MV-4-11 (cell line): ENCODE data around the gene CCBE1.

Experiments
- DNase-seq: peaks from one replicate; lab custom pipeline; 2025; lab: John Stamatoyannopoulos, UW

CCBE1 gene

DNA sequence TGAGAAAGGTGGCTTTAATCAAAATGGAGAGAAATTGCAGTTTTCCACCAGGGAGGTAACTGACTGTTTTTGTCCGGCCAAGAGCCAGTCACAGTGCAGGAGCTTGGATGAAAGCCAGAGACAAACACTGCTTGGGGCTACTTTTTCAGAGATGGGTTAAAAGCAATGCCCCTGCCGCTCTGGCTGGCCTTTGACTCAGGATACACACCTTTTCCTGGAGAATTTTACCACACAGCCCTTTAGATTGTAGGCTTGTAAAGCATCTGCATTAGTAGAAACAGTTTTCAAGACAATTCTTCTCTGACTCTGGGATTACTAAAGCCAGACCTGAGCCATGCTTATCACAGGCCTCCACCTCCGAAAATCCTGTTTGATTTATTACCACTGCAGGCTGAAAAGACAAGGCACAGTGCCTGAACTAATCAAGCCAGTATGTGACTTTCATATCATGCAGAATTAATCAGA lies 79.7 kb downstream of the CCBE1 start:
- no peak for DNase-seq

DNA sequence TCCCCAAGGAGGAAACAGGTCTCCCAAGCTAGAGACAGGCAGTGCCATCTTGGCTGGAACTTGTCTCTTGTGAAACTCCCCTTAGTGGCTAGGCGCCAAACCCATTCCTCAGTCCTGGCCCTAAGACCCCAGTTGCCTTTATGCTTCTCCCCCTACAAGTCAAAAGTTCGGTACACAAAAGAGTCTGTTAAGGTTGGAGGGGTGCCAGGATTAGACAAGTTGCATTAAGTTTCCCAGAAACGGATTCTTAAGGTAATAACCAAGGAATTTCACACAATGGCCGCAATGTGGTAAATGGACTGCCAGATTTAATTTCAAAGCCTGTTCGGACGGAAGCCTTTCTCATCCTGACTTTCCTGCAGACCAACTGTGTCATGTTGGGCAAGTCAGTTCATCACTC lies 80.7 kb downstream of the CCBE1 start:
- DNase-seq, result no peak

DNA sequence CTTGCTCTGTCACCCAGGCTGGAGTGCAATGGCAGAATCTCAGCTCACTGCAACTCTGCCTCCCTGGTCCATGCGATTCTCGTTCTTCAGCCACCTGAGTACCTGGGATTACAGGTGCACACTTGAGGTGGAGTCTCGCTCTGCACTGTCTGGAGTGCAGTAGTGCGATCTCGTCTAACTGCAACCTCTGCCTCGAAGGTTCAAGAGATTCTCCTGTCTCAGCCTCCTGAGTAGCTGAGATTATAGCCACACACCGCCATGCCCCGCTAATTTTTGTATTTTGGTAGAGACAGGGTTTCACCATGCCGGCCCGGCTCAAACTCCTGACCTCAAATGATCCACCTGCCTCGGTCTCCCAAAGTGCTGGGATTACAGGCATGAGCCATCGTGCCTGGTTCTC lies 83.3 kb downstream of the CCBE1 start:
- DNase-seq, result no peak

DNA sequence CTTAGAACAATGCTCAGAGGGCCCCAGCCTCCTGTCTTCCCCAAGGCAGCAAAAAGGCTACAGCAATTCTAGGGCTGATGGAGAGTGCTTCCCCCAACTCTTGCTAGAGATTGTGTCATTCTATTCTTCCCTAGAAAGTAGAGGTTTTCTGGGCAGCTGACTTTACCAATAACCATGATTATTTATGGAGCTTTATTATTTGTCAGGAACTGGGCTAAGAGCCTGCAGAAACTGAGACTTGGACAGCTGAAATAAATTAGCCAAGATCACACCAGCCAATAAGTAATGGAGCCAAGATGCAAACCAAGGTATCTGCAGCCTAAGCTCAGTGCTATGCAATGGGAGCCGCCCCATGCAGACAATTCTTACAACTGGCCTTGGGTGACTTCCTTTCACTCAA lies 84.8 kb downstream of the CCBE1 start:
- DNase-seq, result no peak

DNA sequence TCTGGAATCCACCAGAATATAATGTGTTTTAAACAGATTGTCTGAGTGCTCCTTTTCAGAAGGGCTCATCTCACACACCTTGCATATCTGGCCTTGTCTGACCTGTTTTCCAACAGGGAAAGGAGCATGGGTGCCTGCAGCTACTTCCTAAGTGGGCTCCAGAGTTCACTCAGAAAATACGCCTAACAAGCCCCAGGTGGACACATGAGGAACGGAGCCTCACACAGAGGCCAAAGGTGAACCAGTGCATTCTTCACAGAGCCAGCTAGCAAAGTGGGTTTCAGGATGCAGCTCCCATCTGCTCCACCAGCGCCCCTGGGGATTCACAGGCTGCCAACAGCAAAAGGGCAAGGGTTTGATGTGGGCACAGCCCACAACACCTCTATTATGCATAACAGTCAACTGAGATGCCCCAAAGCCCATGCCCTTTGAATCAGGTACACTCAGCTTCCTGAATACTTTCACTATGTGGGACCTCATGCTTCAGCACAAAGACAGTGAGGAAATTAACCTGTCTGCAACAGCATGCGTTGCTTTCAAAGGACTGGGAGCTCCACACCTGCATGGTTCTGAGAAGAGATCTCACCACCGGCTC lies 86.6 kb downstream of the CCBE1 start:
- DNase-seq, result no peak

DNA sequence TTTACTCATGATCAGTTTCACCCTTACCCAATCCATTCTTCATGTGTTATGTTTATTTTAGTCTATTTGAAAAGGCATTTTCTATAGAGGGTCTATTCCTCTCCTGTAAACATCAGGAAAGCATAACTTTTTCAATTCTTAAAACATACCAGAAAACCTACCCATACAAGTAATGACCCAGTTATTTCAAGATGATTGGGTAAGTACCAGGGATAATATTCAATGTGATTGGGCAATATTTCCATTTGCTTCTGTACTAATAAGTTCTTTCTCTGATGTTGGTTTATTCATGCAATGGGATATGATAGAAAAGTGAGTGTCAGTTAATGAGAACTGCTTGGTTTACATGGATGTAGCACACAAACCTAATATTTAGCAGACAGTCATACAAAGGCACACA lies 87.6 kb downstream of the CCBE1 start:
- DNase-seq, result no peak

DNA sequence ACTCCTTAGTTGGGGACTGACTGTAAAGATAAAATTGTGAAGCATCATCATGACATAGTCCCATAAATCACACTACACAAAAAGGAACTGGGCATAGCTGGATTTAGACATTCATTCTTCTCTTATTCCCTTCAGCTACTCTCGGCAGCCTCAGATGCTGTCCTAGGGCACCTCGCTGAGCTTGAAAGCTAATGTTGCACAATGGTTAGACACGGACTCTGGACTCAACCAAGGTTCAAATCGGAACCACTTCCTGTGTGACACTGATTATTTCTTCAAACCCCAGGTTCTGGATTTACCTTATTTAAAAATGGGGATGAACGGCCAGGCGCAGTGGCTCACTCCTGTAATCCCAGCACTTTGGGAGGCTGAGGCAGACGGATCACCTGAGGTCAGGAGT lies 89.8 kb downstream of the CCBE1 start:
- no peak for DNase-seq

DNA sequence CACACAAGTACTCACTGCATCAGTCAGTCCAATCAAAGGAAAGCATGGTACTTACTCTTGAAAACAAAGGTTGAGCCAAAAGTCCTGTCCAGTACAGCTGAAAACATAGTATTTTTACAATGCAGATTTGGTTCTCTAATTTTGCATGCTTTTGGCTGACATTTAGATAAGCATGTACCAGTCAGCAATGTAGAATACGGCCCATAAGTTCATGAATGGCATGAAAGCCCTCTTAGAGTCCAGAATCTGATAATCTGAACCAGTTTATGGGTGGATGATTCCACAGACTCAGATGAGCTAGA lies 90.2 kb downstream of the CCBE1 start:
- DNase-seq, result no peak

DNA sequence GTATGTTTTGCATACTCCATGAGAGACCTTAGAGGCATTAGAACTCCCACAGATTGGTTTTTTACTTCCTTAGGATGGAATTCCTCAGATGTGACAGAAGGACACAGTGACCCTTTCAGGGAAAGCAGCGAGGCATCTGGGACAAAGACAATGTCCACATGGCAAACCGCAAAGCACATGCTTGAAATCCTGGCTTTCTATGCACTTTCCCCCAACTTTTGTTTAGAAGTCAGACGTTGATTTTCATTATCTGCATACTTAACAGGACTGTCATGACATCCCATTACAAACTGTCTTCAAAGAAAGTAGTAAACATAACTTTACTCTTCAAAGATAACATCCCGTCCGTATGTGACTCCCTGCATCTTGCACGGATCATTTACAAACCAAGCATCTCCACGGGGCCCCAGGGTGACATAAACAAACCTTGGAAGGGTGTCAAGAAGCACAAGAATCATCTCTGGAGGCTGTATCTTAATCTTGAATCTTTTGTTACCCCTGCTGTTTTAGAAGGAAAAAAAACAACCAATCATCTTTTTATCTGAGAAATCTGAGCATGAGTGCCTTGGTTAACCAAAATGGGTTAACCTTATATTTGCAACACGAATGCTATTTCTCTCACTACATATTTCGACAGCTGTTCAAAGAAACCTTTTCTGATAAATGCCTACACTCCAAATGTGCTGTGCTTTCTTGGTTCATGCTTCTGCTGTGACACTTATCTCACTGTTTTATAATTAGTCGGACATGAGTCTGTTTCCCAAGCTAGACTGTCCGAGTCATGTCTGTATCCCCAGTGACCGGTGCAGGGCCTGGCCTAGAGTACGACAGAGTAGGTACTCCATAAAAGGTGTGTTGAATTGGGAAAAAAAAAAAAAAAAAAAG lies 90.8 kb downstream of the CCBE1 start:
- no peak for DNase-seq

DNA sequence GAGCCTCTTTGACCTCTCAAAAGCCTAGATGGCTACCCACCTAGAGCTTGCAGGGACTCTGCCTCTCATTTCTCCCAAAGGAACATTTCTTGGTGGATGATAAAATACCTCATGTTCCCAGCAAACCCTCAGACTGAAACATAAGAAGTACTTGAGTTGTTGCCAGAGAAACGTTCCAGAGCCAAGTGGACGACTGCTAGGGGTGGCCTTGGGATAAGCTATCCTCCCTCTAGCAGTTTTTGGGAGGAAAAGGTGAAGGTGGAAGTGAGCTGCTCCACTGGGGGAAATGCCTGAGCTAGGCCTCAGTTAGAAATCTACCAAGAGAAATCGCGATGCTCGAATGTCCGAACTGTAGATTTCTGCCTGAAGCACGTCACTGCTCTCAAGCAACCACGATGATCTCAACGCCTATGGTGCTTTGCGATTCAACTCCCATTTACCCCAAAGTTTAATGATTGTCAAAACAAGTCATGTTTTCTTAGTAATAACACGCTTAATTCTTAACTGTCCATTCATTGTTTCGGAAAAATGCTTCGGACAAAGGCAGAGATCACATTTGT lies 91.5 kb downstream of the CCBE1 start:
- DNase-seq, result no peak

DNA sequence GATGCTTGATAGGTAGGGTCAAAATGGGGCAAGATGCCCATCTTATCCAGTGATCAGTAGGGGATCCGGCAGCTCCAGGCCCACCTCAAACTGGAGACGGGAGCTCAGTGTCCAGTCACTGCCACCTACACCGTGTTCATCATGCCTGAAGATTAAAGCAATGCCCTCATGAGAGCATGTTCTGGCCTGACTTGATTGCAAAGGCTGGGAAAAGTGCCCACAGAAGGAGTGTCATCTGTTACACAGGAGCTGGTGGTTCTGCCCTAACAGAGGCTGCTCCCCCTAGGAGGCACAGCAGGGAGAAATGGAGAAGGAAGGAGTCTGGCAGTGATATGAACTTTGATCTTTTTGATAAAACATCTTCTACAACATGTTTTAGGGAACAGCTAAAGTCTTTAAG lies 92.3 kb downstream of the CCBE1 start:
- DNase-seq, result no peak

DNA sequence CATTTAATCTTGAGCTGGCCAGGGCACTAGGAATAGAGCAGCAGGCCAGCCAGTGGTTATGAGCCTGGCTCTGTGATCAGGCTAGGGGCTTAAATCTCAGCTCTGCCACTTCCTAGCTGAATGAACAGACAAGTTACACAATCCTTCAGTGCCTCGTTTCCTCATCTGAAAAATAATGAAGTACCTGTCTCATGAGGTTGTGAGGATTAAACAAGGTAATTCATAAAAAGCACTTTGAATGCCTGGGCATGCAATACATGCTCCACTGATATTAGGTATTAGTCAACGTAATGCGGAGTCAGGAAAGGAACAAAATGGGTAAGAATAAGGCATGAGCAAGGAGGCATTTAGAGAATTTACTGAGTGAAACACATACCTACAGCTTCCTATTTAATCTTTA lies 100.2 kb downstream of the CCBE1 start:
- no peak for DNase-seq

DNA sequence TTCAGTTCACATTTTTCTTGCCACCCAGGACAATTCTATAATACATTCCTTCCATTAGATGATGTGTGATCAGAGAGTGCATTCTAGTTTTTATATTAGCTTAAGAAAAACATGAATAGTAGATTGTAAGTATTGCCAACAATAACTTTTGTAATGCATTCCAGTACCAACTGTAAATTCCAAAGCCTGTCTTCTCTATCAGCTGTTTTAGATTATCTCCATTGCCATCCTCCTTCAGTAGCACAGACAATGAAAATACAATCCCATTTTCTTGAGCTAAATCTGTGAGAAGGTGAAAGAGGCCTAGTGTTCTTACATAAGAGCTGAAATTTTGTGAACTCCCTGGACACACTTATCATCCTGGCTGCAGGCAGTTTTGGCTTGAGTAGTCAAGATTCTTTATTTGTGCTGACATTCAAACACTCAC lies 103.9 kb downstream of the CCBE1 start:
- no peak for DNase-seq

DNA sequence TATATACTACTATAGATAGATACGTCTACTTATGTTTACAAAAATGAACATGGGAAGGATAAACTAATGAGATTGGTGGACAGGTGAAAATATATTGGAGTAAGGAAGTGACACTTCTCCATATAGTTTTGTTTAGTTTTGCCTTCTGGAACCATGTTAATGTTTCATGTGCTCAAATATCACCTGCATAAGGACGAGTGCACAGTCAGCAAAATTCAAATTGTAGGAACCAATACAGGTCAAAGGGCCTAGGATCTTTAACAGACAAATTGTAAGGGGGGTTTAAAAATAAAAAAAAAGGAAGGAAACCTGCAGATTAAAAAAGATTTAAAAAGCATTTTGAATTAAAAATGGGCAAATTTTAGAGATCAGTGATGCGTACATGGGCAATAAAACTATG lies 104.6 kb downstream of the CCBE1 start:
- DNase-seq, result no peak

DNA sequence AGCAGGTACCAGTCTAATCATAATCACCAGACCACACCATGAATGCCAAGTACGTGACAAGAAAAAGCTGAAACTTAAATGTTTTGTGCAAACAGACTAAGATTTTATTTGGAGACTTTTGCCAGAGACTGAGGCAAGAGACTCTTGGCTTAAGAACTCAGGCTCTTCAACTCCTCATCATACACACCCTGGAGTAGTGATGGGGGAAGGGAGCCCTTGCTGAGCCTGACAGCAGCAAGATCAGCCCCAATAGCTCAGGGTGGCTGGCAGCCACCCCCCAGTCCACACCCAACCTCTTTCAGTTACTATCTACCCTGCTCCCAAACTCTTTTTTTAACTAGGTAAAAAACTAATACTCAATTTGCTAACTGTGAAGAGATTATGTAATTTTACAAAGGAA lies 114.8 kb downstream of the CCBE1 start:
- no peak for DNase-seq

DNA sequence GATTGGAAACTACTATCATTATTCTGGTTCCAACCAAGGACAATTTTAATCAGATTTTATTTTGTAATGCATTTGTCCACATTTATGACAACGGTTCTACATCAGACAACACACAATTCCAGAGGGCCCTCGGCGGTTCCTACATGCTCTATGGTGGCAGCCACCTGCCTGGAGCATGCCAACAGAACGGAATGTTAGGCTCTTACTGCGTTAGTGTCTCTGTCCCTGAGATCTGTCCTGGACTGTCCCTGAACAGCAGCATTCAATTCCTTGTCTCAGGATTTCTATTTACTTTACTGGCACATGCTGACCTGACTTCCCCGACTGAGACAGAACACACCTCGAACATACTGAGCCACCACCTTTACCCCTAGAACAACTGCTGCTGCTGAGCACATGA lies 117.7 kb downstream of the CCBE1 start:
- no peak for DNase-seq

DNA sequence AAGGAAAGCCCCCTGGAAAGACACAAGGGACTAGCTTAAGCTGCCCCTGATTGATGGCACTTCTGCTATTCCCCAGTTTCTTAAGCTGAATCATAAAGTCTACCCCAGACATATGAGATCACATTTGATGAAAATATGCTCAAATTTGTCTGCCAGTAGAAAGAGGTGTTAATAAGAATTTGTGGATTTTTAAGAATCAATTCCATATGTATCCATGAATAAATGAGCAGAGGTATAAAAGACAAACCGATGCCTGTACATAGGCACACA lies 119.9 kb downstream of the CCBE1 start:
- DNase-seq, result no peak

DNA sequence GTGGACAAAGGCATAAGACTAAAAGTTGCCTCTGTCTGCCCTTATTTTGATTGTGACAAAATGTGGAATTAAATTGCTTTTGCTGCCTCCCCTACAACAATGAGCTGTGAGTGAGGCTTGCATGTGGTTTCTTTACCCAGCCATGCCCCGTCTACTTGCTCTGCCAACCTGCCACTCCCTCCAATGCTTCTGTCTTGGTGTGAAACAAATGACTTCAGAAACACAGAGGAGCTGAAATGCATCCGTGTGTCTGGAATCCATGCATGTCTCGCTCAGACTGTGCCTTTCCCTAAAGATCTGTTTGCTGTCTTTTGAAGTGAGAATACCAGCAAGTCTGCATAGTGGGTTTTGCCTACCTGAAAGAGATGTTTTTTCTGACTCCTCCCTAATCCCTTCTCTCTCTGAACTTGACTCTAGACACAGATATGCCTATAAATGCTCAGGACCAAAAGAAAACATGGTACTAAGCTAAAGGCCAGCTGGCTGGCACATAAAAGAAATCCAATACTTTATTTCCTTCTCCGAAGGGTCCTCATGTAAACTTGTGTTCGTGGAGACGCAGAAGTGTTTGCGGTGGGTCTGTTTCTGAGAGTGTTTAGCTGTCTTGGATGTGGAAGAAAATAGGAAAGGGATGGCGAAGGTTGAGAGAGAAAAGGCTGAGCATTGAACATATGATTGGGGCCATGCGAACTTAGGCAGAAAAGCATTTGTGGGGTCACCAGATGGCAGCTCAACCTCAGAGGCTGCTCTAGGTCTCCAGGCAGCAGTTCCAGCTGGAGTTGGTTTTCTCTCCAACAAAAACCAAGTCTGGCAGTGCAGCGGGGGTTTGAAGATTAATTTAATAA lies 120.5 kb downstream of the CCBE1 start:
- no peak for DNase-seq

DNA sequence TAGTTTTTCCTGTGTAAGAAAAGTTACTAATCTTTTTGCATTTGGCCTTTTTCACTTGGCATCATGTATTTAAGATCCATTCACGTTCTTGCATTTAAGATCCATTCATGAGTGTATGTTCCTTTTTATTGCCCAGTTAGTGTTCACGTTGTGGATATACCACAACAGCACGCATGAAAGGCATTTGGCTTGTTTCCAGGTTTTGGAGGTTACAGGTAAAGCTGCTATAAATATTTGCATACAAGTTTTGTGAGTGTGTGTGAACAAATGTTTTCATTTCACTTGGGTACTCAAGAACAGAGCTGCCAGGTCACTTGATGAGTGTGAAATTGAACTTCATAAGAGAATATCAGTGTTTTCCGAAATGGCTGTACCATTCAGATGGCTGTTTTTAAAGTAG lies 121.2 kb downstream of the CCBE1 start:
- no peak for DNase-seq

DNA sequence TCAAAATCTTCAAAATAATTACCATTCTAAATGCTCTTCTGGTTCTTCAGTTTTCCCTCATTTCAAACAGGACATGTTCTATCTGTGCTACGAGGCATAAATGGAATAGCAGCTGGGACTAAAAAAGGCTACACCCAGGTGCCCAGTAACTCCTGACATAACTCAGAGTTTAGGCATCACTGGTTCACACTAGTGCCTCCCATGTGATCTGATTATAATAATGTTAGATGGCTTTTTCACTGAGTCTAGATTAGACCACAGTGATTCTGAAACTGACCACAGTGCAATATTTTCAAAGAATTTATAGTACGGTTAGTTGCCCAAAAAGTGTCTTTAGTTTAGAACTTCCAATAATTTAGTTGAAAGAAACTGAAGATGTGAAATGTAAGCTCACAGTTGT lies 123.3 kb downstream of the CCBE1 start:
- no peak for DNase-seq

DNA sequence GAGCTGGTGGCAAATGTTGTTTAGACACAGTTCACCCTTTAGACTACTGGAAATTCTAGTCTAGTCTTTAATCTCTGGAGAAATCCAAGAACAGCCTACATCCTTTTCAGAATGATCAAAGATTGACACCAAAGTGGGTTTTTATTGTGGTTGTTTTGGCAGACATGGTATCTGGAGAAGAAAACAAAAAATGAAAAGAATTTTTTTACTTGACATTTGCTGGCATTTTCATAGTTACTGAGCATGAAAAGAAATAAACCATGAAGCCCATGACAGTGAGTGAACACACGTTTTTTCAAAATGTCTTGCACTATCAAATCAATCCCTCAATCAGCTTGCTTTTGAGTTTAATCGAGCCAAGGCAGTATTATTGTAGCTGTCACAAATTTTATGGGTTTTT lies 125.3 kb downstream of the CCBE1 start:
- DNase-seq, result no peak

DNA sequence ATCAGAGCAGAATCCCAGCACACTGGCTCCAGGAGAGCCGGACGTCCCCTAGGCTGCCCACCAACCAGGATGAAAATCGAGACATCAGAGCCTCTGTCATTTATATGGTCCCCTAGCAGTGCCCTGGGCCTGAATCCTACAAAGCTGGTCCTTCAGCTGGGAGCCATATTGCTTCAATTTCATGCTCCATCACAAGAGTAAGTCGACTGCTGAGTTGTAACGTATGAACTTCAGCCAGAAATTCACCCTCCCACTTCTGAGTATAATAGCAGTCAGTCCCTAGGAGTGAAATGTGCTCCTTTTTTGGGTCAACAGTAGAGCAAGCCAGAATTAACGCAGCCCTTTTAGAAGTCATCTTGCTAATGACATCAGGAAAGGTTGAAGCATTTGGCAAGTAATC lies 126.4 kb downstream of the CCBE1 start:
- DNase-seq, result no peak
